ACC112 (cell line): Measurements from ENCODE around the gene NCK2.
"Not testable (repeated sequence)": the region's sequence is repeated elsewhere in the genome, so short reads cannot be mapped to it uniquely, and the experiment has no call there.

Source experiments
- H2AFZ ChIP-seq: fragments of 200-600 bp; sonication (generic); one replicate; pipeline ENCODE4 v1.6.0; 2017; ENCODE audit warnings: antibody characterized with exemption, low read length; ENCODE audit not compliant: unreplicated experiment
- H3K27ac ChIP-seq: fragments of 200-600 bp; sonication (generic); 2 replicates; pipeline ENCODE4 v1.5.1; 2014; ENCODE audit warnings: low read depth, mild to moderate bottlenecking, antibody characterized with exemption, low read length, moderate library complexity
- H3K27me3 ChIP-seq: fragments of 200-600 bp; sonication (generic); 2 replicates; pipeline ENCODE4 v1.6.1; 2014; ENCODE audit warnings: mild to moderate bottlenecking, antibody characterized with exemption, low read length, moderate library complexity, mixed read lengths; ENCODE audit not compliant: insufficient read depth
- H3K36me3 ChIP-seq: fragments of 200-600 bp; sonication (generic); 2 replicates; pipeline ENCODE4 v1.6.1; 2016; ENCODE audit warnings: mild to moderate bottlenecking, antibody characterized with exemption, low read length, moderate library complexity, mixed read lengths; ENCODE audit not compliant: insufficient read depth
- H3K4me1 ChIP-seq: fragments of 200-600 bp; sonication (generic); one replicate; pipeline ENCODE4 v1.6.1; 2016; ENCODE audit warnings: low read length, mixed read lengths; ENCODE audit not compliant: insufficient read depth, unreplicated experiment, control insufficient read depth
- H3K4me3 ChIP-seq: fragments of 200-600 bp; sonication (generic); 2 replicates; pipeline ENCODE4 v1.5.1; 2014; ENCODE audit warnings: mild to moderate bottlenecking, low read depth, low read length
- H3K79me2 ChIP-seq: fragments of 200-600 bp; sonication (generic); one replicate; pipeline ENCODE4 v1.6.0; 2016; ENCODE audit warnings: low read length; ENCODE audit not compliant: control insufficient read depth, unreplicated experiment, insufficient read depth

The NCK2 gene

GRCh38 chr2:105893011-105893995, 148.6 kb downstream of the NCK2 start:
- H3K79me2 ChIP-seq = peaks cover 2% of the 10 kb centered on the region
- no peak overlapping the region for H3K27ac ChIP-seq
- H2AFZ ChIP-seq = no peak overlapping the region
- no peaks in the 10 kb centered on the region for H3K4me1 ChIP-seq
- H3K27me3 ChIP-seq = no peaks in the 10 kb centered on the region
- H3K36me3 ChIP-seq = no peaks in the 10 kb centered on the region
- H3K4me3 ChIP-seq = no peak overlapping the region

GRCh38 chr2:105894327-105894944, 149.7 kb downstream of the NCK2 start:
- Histone ChIP-seq H3K4me1 (no peaks in the 10 kb centered on the region), H3K36me3 (no peaks in the 10 kb centered on the region), H3K27me3 (no peaks in the 10 kb centered on the region)

GRCh38 chr2:105895990-105896764, 151.5 kb downstream of the NCK2 start:
- Histone ChIP-seq H3K36me3 (no peaks in the 10 kb centered on the region), H3K27me3 (no peaks in the 10 kb centered on the region), H2AFZ (no peak overlapping the region), H3K4me3 (no peak overlapping the region), H3K27ac (no peak overlapping the region), H3K4me1 (no peaks in the 10 kb centered on the region), H3K79me2 (no peaks in the 10 kb centered on the region)

More at GRCh38 chr2:105894327-105894944, 149.7 kb downstream of the NCK2 start:
- Histone ChIP-seq H3K4me3 (no peak overlapping the region), H3K27ac (no peak overlapping the region), H2AFZ (no peak overlapping the region), H3K79me2 (peaks cover 2% of the 10 kb centered on the region)

- Histone ChIP-seq H3K27me3 (no peaks in the 10 kb centered on the region), H3K79me2 (no peaks in the 10 kb centered on the region), H3K27ac (no peak overlapping the region), H3K4me3 (no peak overlapping the region), H2AFZ (no peak overlapping the region), H3K36me3 (no peaks in the 10 kb centered on the region), H3K4me1 (no peaks in the 10 kb centered on the region)
Measured at GRCh38 chr2:105896765-105897163, 152.1 kb downstream of the NCK2 start.

- H3K27me3 ChIP-seq, H2AFZ ChIP-seq, H3K79me2 ChIP-seq, H3K4me1 ChIP-seq, H3K27ac ChIP-seq, H3K36me3 ChIP-seq, H3K4me3 ChIP-seq: not testable (repeated sequence)
Measured at GRCh38 chr2:105897694-105898093, 153.0 kb downstream of the NCK2 start.

GRCh38 chr2:105903051-105903674, 158.5 kb downstream of the NCK2 start:
- Histone ChIP-seq H3K36me3 (no peaks in the 10 kb centered on the region), H2AFZ (no peak overlapping the region), H3K27ac (no peak overlapping the region), H3K27me3 (peaks cover 18% of the 10 kb centered on the region; the same call in 1 of the 2 replicates), H3K79me2 (no peaks in the 10 kb centered on the region), H3K4me1 (no peaks in the 10 kb centered on the region), H3K4me3 (no peak overlapping the region)

GRCh38 chr2:105904938-105905337, 160.2 kb downstream of the NCK2 start:
- Histone ChIP-seq H3K27me3 (peaks cover 21% of the 10 kb centered on the region; the same call in 1 of the 2 replicates), H2AFZ (no peak overlapping the region), H3K4me1 (no peaks in the 10 kb centered on the region), H3K4me3 (no peak overlapping the region), H3K27ac (no peak overlapping the region), H3K79me2 (no peaks in the 10 kb centered on the region), H3K36me3 (no peaks in the 10 kb centered on the region)

- H3K27me3 ChIP-seq = peaks cover 21% of the 10 kb centered on the region; the same call in 1 of the 2 replicates
- no peak overlapping the region for H3K27ac ChIP-seq
- H3K4me3 ChIP-seq = no peak overlapping the region
- H3K79me2 ChIP-seq = no peaks in the 10 kb centered on the region
- H2AFZ ChIP-seq = no peak overlapping the region
- no peaks in the 10 kb centered on the region for H3K36me3 ChIP-seq
- no peaks in the 10 kb centered on the region for H3K4me1 ChIP-seq
Measured at GRCh38 chr2:105906481-105906880, 161.8 kb downstream of the NCK2 start.

- Histone ChIP-seq H3K27ac (no peak overlapping the region), H3K36me3 (no peaks in the 10 kb centered on the region), H3K4me1 (no peaks in the 10 kb centered on the region), H2AFZ (no peak overlapping the region), H3K27me3 (peaks cover 21% of the 10 kb centered on the region; the same call in 1 of the 2 replicates), H3K4me3 (no peak overlapping the region), H3K79me2 (no peaks in the 10 kb centered on the region)
Measured at GRCh38 chr2:105907184-105907583, 162.5 kb downstream of the NCK2 start.

- no peak overlapping the region for H2AFZ ChIP-seq
- H3K4me3 ChIP-seq = no peak overlapping the region
- no peaks in the 10 kb centered on the region for H3K79me2 ChIP-seq
- no peak overlapping the region for H3K27ac ChIP-seq
- H3K4me1 ChIP-seq = no peaks in the 10 kb centered on the region
- H3K27me3 ChIP-seq = peaks cover 21% of the 10 kb centered on the region; the same call in 1 of the 2 replicates
- no peaks in the 10 kb centered on the region for H3K36me3 ChIP-seq
Measured at GRCh38 chr2:105909215-105909614, 164.5 kb downstream of the NCK2 start.
